Activated CD8-positive, alpha-beta memory T cell treated with anti-CD3 and anti-CD28 coated beads for 36 hours (primary cell): ENCODE data around the gene PPP6R2. TPM values are rescaled to one million over a fixed set of nuclear protein-coding genes. Genes with fewer than 3 reads are reported as not detected.
"Not testable (repeated sequence)": the region's sequence is repeated elsewhere in the genome, so short reads cannot be mapped to it uniquely, and the experiment has no call there.

Experiments used
- CTCF ChIA-PET: fragments of 350-600 bp; sonication (Branson Sonifier 250); formaldehyde crosslinking; loops from one replicate; lab custom pipeline; 2021; ENCODE audit warnings: antibody characterized with exemption; lab: Charles Lee
- POLR2A ChIA-PET: fragments of 350-600 bp; sonication (Branson Sonifier 250); formaldehyde crosslinking; loops from one replicate; lab custom pipeline; 2021; ENCODE audit warnings: antibody characterized with exemption; lab: Charles Lee
- total RNA-seq, 2 experiments: library from RNA; stranded (reverse); gene quantifications; one replicate each; pipeline ENCODE4 v1.2.3, GENCODE V29; 2021

The PPP6R2 gene
- total RNA-seq, 2 experiments from 2014 or later: 48.4 to 51.1 TPM

- POLR2A ChIA-PET: interaction anchor here (1.0 kb wide), 1 partner anchor 87 kb away, joined by 3 read pairs; no protein-coding TSS in a partner anchor
- CTCF ChIA-PET: interaction anchor here (0.6 to 4.1 kb wide), 10 partner anchors 11 to 75 kb away, joined by 3 to 19 read pairs (median 4); partner anchors contain the start of gene HDAC10
These were observed 16.7 kb upstream of the PPP6R2 start for GRCh38 chr22:50326225-50326955.

GRCh38 chr22:50326956-50327710 lies 16.0 kb upstream of the PPP6R2 start, which contains the start of gene DENND6B:
Gene DENND6B (minus strand): TSS chr22:50327012. CDS start chr22:50326988, 24 bp downstream.
- ChIA-PET CTCF (interaction anchor here (0.6 to 4.1 kb wide), 10 partner anchors 15 to 75 kb away, joined by 3 to 19 read pairs (median 4); partner anchors contain the start of genes HDAC10 and MAPK12), POLR2A (interaction anchor here (1.0 to 1.8 kb wide), 2 partner anchors 12 to 88 kb away, joined by 3 to 5 read pairs; no protein-coding TSS in a partner anchor)

- POLR2A ChIA-PET: interaction anchor here (1.0 to 1.8 kb wide), 2 partner anchors 13 to 88 kb away, joined by 3 to 5 read pairs; no protein-coding TSS in a partner anchor
- CTCF ChIA-PET: interaction anchor here (0.6 to 4.1 kb wide), 7 partner anchors 20 to 87 kb away, joined by 3 to 19 read pairs (median 4); partner anchors contain the start of genes HDAC10, MAPK12 and PLXNB2
These were observed 15.5 kb upstream of the PPP6R2 start for GRCh38 chr22:50327711-50328019.

GRCh38 chr22:50329236-50329635 lies 13.9 kb upstream of the PPP6R2 start:
- ChIA-PET POLR2A (interaction anchor here (0.7 kb wide), 1 partner anchor 426 kb away, joined by 7 read pairs; no protein-coding TSS in a partner anchor), CTCF (interaction anchor here (1.1 to 4.1 kb wide), 4 partner anchors 12 to 88 kb away, joined by 3 to 19 read pairs (median 10); partner anchors contain the start of gene HDAC10)

- CTCF ChIA-PET: interaction anchor here (1.0 kb wide), 1 partner anchor 59 kb away, joined by 3 read pairs; no protein-coding TSS in a partner anchor
- POLR2A ChIA-PET: not testable (repeated sequence)
These were observed 8.7 kb upstream of the PPP6R2 start for GRCh38 chr22:50334433-50334832.

- CTCF ChIA-PET: no interaction called here
- POLR2A ChIA-PET: no interaction called here
These were observed 5.7 kb upstream of the PPP6R2 start for GRCh38 chr22:50337262-50338041.

- ChIA-PET POLR2A (no interaction called here), CTCF (no interaction called here)
These were observed 5.0 kb upstream of the PPP6R2 start for GRCh38 chr22:50338042-50338573.

GRCh38 chr22:50338860-50339462 lies 4.2 kb upstream of the PPP6R2 start:
- ChIA-PET CTCF (no interaction called here), POLR2A (no interaction called here)

GRCh38 chr22:50339945-50340879 lies 2.9 kb upstream of the PPP6R2 start:
- CTCF ChIA-PET: interaction anchor here (0.9 to 2.6 kb wide), 7 partner anchors 7 to 165 kb away, joined by 3 to 28 read pairs (median 9); partner anchors contain the start of genes HDAC10 and MAPK12
- POLR2A ChIA-PET: no interaction called here

GRCh38 chr22:50341977-50342650 lies 1.0 kb upstream of the PPP6R2 start:
- ChIA-PET CTCF (interaction anchor here (0.6 to 2.6 kb wide), 32 partner anchors 9 to 320 kb away, joined by 3 to 28 read pairs (median 4); partner anchors contain the start of genes DENND6B, HDAC10, MAPK12 and SCO2), POLR2A (interaction anchor here (0.5 to 1.2 kb wide), 4 partner anchors 23 to 359 kb away, joined by 3 read pairs; no protein-coding TSS in a partner anchor)

GRCh38 chr22:50343541-50343935 lies 411 bp downstream of the PPP6R2 start:
- CTCF ChIA-PET: no interaction called here

GRCh38 chr22:50346470-50346869 lies 3.3 kb downstream of the PPP6R2 start:
- POLR2A ChIA-PET: interaction anchor here (0.6 kb wide), 1 partner anchor 264 kb away, joined by 7 read pairs; no protein-coding TSS in a partner anchor

More at GRCh38 chr22:50343541-50343935, 411 bp downstream of the PPP6R2 start:
- POLR2A ChIA-PET: interaction anchor here (0.5 kb wide), 1 partner anchor 277 kb away, joined by 3 read pairs; no protein-coding TSS in a partner anchor

GRCh38 chr22:50347157-50347556 lies 4.0 kb downstream of the PPP6R2 start:
- CTCF ChIA-PET: no interaction called here

More at GRCh38 chr22:50346470-50346869, 3.3 kb downstream of the PPP6R2 start:
- CTCF ChIA-PET: no interaction called here

GRCh38 chr22:50348058-50348457 lies 4.9 kb downstream of the PPP6R2 start:
- POLR2A ChIA-PET: no interaction called here
- CTCF ChIA-PET: no interaction called here

More at GRCh38 chr22:50347157-50347556, 4.0 kb downstream of the PPP6R2 start:
- POLR2A ChIA-PET: no interaction called here

- CTCF ChIA-PET: interaction anchor here (0.7 to 1.0 kb wide), 2 partner anchors 59 to 168 kb away, joined by 3 read pairs; no protein-coding TSS in a partner anchor
- POLR2A ChIA-PET: interaction anchor here (0.7 kb wide), 1 partner anchor 134 kb away, joined by 3 read pairs; no protein-coding TSS in a partner anchor
These were observed 13.1 kb downstream of the PPP6R2 start for GRCh38 chr22:50356186-50356585.

GRCh38 chr22:50357222-50357621 lies 14.1 kb downstream of the PPP6R2 start:
- POLR2A ChIA-PET: no interaction called here
- CTCF ChIA-PET: interaction anchor here (0.9 kb wide), 1 partner anchor 81 kb away, joined by 3 read pairs; no protein-coding TSS in a partner anchor
